ENCODE data around the gene RSRC2. TPM values are rescaled to one million over a fixed set of nuclear protein-coding genes. Genes with fewer than 3 reads are reported as not detected.
A peak's percentile ranks its signal among the peaks of the same experiment; 100 is the strongest.
"Not testable (repeated sequence)": the region's sequence is repeated elsewhere in the genome, so short reads cannot be mapped to it uniquely, and the experiment has no call there.

RSRC2 gene
- total RNA-seq, 2 donors from 2014 or later, result 57.8 to 84.5 TPM

GRCh38 chr12:122501489-122501989 is 25.2 kb downstream of the RSRC2 start:
- peak overlapping the region in 1 of 2 donors; percentile 19 for H3K9ac ChIP-seq (ENCODE audit: low read depth in 2 of 2, low read length in 2 of 2)
- DNase-seq, result no peak
- TF ChIP-seq CTCF (IDR thresholded peaks at IDR 0.05), result no peak

GRCh38 chr12:122500685-122501488 is 25.8 kb downstream of the RSRC2 start, which contains the start of gene ZCCHC8:
TSS of gene ZCCHC8 (minus strand) at chr12:122500932. CDS start at chr12:122500840, 92 bp downstream.
- no peaks in the 10 kb centered on the region for H3K27me3 ChIP-seq
- peaks cover 11% of the 10 kb centered on the region for H3K36me3 ChIP-seq
- H3K4me1 ChIP-seq, result peaks cover 7% of the 10 kb centered on the region
- H3K27ac ChIP-seq, result peak within 1 kb of the TSS; percentile 95
- intact Hi-C loops (cut with DNase I), result no loop called here
- peak within 1 kb of the TSS; percentile 67 for H3K4me3 ChIP-seq
- peak within 1 kb of the TSS; percentile 77 to 88 for H3K9ac ChIP-seq (ENCODE audit: low read depth in 2 of 2, low read length in 2 of 2)
- no peaks in the 10 kb centered on the region for H3K9me3 ChIP-seq
- TF ChIP-seq CTCF (IDR thresholded peaks at IDR 0.05), result no peak
- peak; percentile 99 for DNase-seq

More at GRCh38 chr12:122501489-122501989, 25.2 kb downstream of the RSRC2 start:
- Histone ChIP-seq H3K27me3 (no peaks in the 10 kb centered on the region), H3K27ac (peak overlapping the region; percentile 95), H3K9me3 (no peaks in the 10 kb centered on the region), H3K4me1 (peaks cover 7% of the 10 kb centered on the region), H3K36me3 (peaks cover 16% of the 10 kb centered on the region), H3K4me3 (peak overlapping the region; percentile 67)
- intact Hi-C loops (cut with DNase I), result no loop called here

GRCh38 chr12:122499991-122500684 is 26.6 kb downstream of the RSRC2 start:
- Histone ChIP-seq H3K9ac (ENCODE audit: low read depth in 2 of 2, low read length in 2 of 2) (peak overlapping the region; percentile 77 to 88), H3K27ac (peak overlapping the region; percentile 95), H3K4me3 (peak overlapping the region; percentile 67), H3K4me1 (peaks cover 7% of the 10 kb centered on the region), H3K9me3 (no peaks in the 10 kb centered on the region), H3K36me3 (peaks cover 4% of the 10 kb centered on the region), H3K27me3 (no peaks in the 10 kb centered on the region)
- TF ChIP-seq CTCF (IDR thresholded peaks at IDR 0.05), result no peak
- intact Hi-C loops (cut with DNase I), result no loop called here
- peak; percentile 57 for DNase-seq

GRCh38 chr12:122495258-122495657 is 31.5 kb downstream of the RSRC2 start:
- Histone ChIP-seq H3K27me3 (no peaks in the 10 kb centered on the region), H3K4me3 (no peak overlapping the region), H3K9me3 (no peaks in the 10 kb centered on the region), H3K36me3 (no peaks in the 10 kb centered on the region), H3K27ac (no peak overlapping the region), H3K4me1 (peaks cover 3% of the 10 kb centered on the region), H3K9ac (ENCODE audit: low read depth in 2 of 2, low read length in 2 of 2) (no peak overlapping the region)
- no peak for DNase-seq
- no peak for TF ChIP-seq CTCF (IDR thresholded peaks at IDR 0.05)
- intact Hi-C loops (cut with DNase I), result no loop called here

GRCh38 chr12:122493222-122493621 is 33.5 kb downstream of the RSRC2 start:
- H3K4me3 ChIP-seq; intact Hi-C loops (cut with DNase I); H3K36me3 ChIP-seq: not testable (repeated sequence)

More at GRCh38 chr12:122493222-122493621, 33.5 kb downstream of the RSRC2 start:
- not testable (repeated sequence) for H3K4me1 ChIP-seq; H3K9ac ChIP-seq (ENCODE audit: low read depth in 2 of 2, low read length in 2 of 2); H3K27ac ChIP-seq; H3K9me3 ChIP-seq; H3K27me3 ChIP-seq; DNase-seq

Data from colonic mucosa (tissue), 4 donors.